ENCODE data around the gene SGCE. TPM values are rescaled to one million over a fixed set of nuclear protein-coding genes. Genes with fewer than 3 reads are reported as not detected.
A peak's percentile ranks its signal among the peaks of the same experiment; 100 is the strongest.

SGCE gene
- total and polyA plus RNA-seq, 2 donors (not counting 1 experiment from before 2014, with no cell fraction given) = 8.9 to 13.0 TPM

DNA sequence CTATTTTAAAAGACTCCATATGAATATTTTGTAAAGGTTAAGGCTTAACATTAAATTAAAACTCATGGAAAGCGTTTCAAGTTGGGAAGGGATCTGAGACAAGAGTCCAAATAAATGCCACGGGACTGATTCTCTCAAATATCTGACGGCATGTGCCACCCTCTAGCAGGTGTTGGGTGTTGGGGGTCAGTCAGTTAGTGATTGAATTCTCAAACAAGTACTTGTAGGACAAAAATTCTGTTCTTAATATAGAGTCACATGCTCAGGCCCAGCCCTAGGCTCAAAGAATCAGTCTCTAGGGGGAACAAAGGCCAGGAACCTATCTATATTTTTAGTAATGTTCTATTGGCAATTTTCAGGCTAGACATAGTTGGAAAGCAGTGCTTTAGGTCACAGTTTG, 39.1 kb downstream of the SGCE start:
- no peak overlapping the region for H2AFZ ChIP-seq (ENCODE audit: insufficient read depth, low read depth, low read length, poor library complexity, severe bottlenecking)
- H3K36me3 ChIP-seq (replicated peaks in 1 of 2; ENCODE audit: control extremely low read depth in 1 of 2, control insufficient read depth in 1 of 2, extremely low read depth in 1 of 2, insufficient read depth in 2 of 2, low read length in 1 of 2) = no peaks in the 10 kb centered on the region
- Mint-ChIP-seq H3K27ac (no peak overlapping the region), H3K9me3 (ENCODE audit: insufficient read depth) (no peaks in the 10 kb centered on the region), H3K4me1 (peaks cover 10% of the 10 kb centered on the region), H3K27me3 (no peaks in the 10 kb centered on the region), H3K4me3 (no peak overlapping the region)
- no peaks in the 10 kb centered on the region for H3K79me2 ChIP-seq (ENCODE audit: control insufficient read depth, insufficient read depth, low read length)
- no peak overlapping the region for H3K4me2 ChIP-seq (replicated peaks; ENCODE audit: low read depth, low read length, poor library complexity, severe bottlenecking)
- no peak overlapping the region for H3K27ac ChIP-seq (ENCODE audit: low read length in 2 of 2)
- no peak overlapping the region for H3K9ac ChIP-seq (ENCODE audit: low read length)
- WGBS (ENCODE audit: insufficient coverage) = no CpG with 5 or more reads among the region's 3 CpGs
- TF ChIP-seq, protein P1, sequence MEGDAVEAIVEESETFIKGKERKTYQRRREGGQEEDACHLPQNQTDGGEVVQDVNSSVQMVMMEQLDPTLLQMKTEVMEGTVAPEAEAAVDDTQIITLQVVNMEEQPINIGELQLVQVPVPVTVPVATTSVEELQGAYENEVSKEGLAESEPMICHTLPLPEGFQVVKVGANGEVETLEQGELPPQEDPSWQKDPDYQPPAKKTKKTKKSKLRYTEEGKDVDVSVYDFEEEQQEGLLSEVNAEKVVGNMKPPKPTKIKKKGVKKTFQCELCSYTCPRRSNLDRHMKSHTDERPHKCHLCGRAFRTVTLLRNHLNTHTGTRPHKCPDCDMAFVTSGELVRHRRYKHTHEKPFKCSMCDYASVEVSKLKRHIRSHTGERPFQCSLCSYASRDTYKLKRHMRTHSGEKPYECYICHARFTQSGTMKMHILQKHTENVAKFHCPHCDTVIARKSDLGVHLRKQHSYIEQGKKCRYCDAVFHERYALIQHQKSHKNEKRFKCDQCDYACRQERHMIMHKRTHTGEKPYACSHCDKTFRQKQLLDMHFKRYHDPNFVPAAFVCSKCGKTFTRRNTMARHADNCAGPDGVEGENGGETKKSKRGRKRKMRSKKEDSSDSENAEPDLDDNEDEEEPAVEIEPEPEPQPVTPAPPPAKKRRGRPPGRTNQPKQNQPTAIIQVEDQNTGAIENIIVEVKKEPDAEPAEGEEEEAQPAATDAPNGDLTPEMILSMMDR (IDR thresholded peaks at IDR 0.05) = no peak
- TF ChIP-seq EZH2 (IDR thresholded peaks at IDR 0.05; ENCODE audit: borderline replicate concordance, insufficient read depth, low read depth, low read length, poor library complexity, severe bottlenecking) = no peak
- H3K4me3 ChIP-seq (ENCODE audit: control extremely low read depth in 1 of 5, extremely low read depth in 1 of 5, insufficient read depth in 1 of 5, low read depth in 2 of 5, low read length in 4 of 5) = no peak overlapping the region
- no peak for DNase-seq
- no peaks in the 10 kb centered on the region for H3K9me3 ChIP-seq (ENCODE audit: control extremely low read depth in 1 of 3, control insufficient read depth in 2 of 3, insufficient read depth in 1 of 3, low read length in 2 of 3)
- ATAC-seq (ENCODE audit: low read depth) = no peak
- no peaks in the 10 kb centered on the region for H3K27me3 ChIP-seq (replicated peaks in 1 of 4; ENCODE audit: control extremely low read depth in 1 of 4, control insufficient read depth in 3 of 4, insufficient read depth in 4 of 4, low read length in 3 of 4)
- H4K20me1 ChIP-seq (ENCODE audit: control insufficient read depth, insufficient read depth, low read length, poor library complexity, severe bottlenecking) = no peaks in the 10 kb centered on the region
- H3K4me1 ChIP-seq (ENCODE audit: control insufficient read depth in 2 of 2, insufficient read depth in 2 of 2, low read length in 2 of 2) = peaks cover 5 to 7% of the 10 kb centered on the region in 2 donors
- intact Hi-C loops (cut with micrococcal nuclease) = loop anchor here (5.0 kb wide), 1 partner anchor 35 kb away; no protein-coding TSS in a partner anchor
- ChIA-PET POLR2A (no interaction called here), CTCF (interaction anchor here (1.1 kb wide), 1 partner anchor 14 kb away, joined by 4 read pairs; no protein-coding TSS in a partner anchor)

DNA sequence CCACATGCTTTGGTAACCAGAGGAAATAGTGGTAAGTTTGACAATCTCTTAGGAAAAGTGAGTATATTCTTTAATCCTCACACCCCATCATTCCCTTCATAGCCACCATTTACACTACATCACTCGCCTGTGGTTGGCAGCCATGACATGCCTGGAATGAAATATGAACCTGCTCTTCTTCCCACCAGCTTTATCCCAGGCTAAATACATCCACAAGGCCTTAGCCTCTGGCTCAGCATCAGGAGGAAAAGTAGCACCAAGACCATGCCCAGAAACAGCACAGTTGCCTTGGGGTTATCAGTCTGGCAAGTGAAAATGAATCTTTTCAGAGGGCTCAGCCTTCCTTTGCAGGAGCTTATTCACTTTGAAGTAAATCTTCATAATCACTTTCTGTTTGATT, 40.3 kb downstream of the SGCE start:
- ATAC-seq (ENCODE audit: low read depth) (no peak), DNase-seq (no peak)
- Histone ChIP-seq H3K9ac (ENCODE audit: low read length) (no peak overlapping the region), H3K4me3 (ENCODE audit: control extremely low read depth in 1 of 5, extremely low read depth in 1 of 5, insufficient read depth in 1 of 5, low read depth in 2 of 5, low read length in 4 of 5) (no peak overlapping the region), H3K4me1 (ENCODE audit: control insufficient read depth in 2 of 2, insufficient read depth in 2 of 2, low read length in 2 of 2) (peaks cover 2% of the 10 kb centered on the region in 2 donors), H3K36me3 (replicated peaks in 1 of 2; ENCODE audit: control extremely low read depth in 1 of 2, control insufficient read depth in 1 of 2, extremely low read depth in 1 of 2, insufficient read depth in 2 of 2, low read length in 1 of 2) (no peaks in the 10 kb centered on the region), H4K20me1 (ENCODE audit: control insufficient read depth, insufficient read depth, low read length, poor library complexity, severe bottlenecking) (no peaks in the 10 kb centered on the region), H3K4me2 (replicated peaks; ENCODE audit: low read depth, low read length, poor library complexity, severe bottlenecking) (no peak overlapping the region), H3K9me3 (ENCODE audit: control extremely low read depth in 1 of 3, control insufficient read depth in 2 of 3, insufficient read depth in 1 of 3, low read length in 2 of 3) (peaks cover 0 to 2% (median 0%) of the 10 kb centered on the region in 3 donors), H3K27me3 (replicated peaks in 1 of 4; ENCODE audit: control extremely low read depth in 1 of 4, control insufficient read depth in 3 of 4, insufficient read depth in 4 of 4, low read length in 3 of 4) (no peaks in the 10 kb centered on the region), H3K79me2 (ENCODE audit: control insufficient read depth, insufficient read depth, low read length) (no peaks in the 10 kb centered on the region), H2AFZ (ENCODE audit: insufficient read depth, low read depth, low read length, poor library complexity, severe bottlenecking) (no peak overlapping the region), H3K27ac (ENCODE audit: low read length in 2 of 2) (no peak overlapping the region)
- WGBS (ENCODE audit: insufficient coverage) = 100% methylated on average over 1 of the region's 1 CpG
- H3K9me3 Mint-ChIP-seq (ENCODE audit: insufficient read depth) = no peaks in the 10 kb centered on the region
- ChIA-PET POLR2A (no interaction called here), CTCF (interaction anchor here (1.1 kb wide), 1 partner anchor 15 kb away, joined by 4 read pairs; no protein-coding TSS in a partner anchor)
- no peak overlapping the region for H3K4me3 Mint-ChIP-seq
- TF ChIP-seq, protein P1 (IDR thresholded peaks at IDR 0.05) = no peak
- no peak for TF ChIP-seq EZH2 (IDR thresholded peaks at IDR 0.05; ENCODE audit: borderline replicate concordance, insufficient read depth, low read depth, low read length, poor library complexity, severe bottlenecking)
- peaks cover 2% of the 10 kb centered on the region for H3K4me1 Mint-ChIP-seq
- intact Hi-C loops (cut with micrococcal nuclease) = loop anchor here (5.0 kb wide), 1 partner anchor 37 kb away; no protein-coding TSS in a partner anchor
- H3K27me3 Mint-ChIP-seq = no peaks in the 10 kb centered on the region
- H3K27ac Mint-ChIP-seq = peak overlapping the region; percentile 24
